Stimulated activated CD8-positive, alpha-beta memory T cell treated with anti-CD3 and anti-CD28 coated beads, Interleukin-4, amount 100 ng/mL, for 48 hours (primary cell): ENCODE data around the gene ZFPM1.

Source experiments
- DNase-seq: peaks from one replicate; pipeline ENCODE4 v3.0.0-alpha.2; 2020

Gene ZFPM1

DNA sequence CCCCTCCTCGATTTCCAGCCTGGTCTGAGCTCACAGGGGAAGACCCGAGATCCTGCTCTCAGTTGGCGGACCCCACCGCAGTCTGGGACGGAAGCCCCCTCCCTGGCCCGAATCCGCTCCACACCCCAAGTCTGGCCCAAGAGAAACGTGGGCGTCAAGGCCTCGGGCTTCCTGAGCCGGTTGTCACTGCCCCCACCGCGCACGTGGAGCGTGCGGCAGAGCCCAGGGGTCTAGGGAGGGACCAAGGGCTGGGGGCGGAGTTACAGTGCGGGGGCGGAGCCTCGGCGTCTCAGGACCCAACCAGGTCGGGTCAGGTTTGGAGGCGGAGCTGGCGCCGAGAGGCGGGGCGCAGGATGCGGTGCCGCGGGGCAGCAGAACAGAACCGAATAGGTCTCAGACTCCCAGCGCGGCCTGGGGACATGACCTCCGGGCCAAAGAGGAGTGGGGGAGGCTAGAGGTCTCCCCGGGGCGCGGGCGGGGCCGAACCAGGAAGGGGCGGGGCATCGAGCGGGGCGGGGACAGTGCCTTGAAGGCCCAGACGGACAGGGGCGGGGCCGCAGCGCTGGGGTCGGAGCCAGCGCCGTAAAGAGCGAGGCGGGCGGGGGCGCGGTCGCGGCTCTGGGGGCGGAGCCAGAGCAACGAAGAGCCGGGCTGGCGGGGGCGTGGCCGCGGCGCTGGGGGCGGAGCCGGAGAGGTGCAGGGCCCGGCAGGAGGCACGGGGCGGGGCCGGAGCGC lies 431 bp upstream of the ZFPM1 start:
- peak; percentile 99 for DNase-seq

DNA sequence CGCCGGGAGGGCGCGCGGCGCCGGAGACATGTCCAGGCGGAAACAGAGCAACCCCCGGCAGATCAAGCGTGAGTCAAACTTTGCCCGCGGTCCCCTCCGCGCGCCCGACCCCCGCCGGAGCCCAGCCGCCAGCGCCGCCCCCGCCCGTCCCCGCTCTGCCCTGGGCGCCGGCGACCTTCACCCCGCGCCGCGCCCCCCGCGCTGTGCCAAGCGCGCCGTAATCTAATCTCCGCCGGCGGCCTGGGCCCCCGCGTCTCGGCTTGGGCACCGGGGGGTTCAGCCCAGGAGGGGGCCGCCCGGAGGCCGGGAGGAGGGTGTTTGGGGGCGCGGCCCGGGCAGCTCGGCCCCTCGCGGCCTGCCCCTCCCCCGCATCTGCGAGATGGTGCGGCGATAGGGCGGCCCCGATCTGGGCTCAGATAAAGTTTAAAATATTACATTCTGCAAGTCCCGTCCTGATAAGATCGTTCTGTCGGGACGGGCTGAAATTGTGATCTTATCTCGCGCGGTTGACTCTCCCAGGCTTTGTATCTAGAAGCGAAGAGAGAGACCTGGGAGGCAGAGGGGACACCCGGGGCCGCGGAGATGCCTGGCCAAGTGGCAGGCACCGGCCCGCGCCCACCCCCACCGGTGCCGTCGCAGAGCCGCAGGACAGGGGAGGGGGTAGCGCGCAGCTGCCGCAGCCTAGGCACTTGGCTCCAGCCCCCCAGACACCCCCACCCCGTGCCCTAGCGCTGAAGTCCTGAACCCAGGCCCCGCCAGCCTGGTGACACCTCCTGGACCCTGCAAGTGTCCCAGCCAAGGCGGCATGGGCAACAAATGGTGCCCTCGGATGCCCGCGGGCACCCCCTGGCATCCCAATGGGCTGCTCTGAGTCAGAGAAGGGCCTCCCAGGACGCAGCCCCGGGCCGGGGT lies 787 bp downstream of the ZFPM1 start:
- DNase-seq, result peak; percentile 58

DNA sequence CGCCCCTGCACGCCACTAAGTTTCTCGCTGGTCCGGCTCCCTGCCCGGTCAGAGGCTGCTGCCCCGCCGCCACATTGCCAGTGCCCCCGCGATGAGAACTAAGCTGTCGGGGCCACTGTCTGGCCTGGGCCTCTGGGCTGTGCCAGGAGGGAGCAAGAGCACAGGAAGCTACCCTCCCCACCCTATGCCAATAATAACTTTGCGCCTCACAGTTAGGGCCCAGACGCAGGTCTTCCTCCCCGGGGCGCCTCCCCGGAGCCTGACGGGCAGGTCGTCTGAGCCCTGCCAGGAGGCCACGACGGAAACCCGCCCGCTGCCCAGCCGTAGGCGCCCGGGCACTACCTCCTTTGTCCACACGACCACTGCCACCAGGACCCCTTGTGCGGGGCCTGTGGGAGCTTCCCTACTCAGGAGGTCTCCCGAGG lies 1.5 kb downstream of the ZFPM1 start:
- DNase-seq, result peak; percentile 67

DNA sequence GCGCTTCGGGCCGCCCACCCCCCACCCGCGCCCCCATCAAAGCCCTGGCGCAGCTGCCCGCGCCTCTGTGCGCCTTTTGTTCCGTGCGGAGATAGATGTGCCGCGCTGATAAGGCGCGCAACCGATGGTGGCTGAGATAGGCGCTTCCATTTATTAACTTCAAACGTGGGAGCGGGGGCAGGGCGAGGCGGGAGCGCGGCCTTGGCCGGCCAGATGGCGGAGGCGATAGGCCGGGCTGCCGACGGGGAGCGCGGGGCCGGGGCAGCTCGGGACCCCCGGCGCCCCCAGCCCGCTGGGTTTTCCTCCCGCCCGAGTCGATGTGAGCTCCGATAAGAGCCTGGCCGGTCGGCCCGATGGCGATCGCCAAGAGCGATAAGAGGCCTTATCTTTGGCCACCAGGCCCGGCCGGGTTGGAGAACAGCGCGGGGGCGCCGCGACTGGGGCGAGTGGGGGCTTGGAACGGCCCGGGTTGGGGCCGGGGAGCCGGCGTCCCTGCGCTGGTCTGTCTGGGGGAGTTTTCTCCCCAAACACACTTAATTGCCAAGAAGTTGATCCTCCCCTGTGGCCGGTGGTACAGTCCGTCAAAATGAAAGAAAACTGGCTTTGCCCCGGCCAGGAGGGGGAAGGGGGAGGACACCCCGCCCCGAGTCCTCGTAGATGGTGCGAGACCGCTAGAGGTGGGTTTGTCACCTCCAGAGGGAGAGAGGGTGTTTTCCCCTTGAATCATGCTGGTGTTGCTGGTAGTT lies 2.7 kb downstream of the ZFPM1 start:
- DNase-seq, result peak; percentile 88

DNA sequence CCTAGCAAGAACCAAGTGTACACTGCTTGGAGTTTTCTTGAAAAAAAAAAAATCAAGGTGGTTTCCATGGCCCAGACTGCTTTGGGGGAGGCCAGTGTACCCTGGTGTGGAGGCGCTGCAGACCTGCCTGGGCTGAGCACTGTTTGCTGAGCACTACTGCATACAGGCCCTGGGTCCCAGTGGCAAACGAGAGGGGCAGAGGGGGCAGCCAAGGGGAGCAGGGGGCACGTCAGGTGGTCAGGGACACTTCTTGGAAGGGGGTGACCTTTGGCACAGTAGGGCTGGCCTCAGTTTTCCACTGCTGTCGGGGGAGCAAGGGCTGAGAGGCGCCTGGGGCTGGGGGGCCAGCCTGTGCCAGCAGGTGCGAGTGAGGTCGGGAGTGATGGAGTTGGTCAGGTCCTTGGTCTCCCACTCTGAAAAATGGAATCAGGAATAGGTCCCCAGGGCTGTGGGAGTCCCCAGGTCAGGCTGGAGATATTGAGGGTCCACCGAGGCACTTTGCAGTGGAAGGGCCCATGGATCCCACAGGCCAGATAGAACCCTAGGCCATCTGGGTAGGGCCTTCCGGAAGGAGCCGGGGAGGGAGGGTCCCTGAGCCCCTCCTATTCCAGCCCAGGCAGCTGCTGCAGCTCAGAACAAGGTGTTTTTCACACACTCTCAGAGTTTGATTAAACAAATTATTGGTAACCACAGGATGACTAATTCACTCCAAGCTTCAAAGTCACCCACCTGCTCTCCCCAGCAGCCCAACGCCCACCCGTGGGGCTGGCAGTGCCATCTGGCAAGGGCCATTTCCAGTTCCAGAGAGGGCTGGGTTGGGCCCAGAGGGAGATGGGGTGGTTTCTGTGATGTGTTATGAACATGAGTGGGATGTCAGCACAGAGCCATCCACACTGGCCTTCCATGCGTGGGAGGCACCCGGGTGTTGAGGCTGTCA lies 3.5 kb downstream of the ZFPM1 start:
- peak; percentile 75 for DNase-seq

DNA sequence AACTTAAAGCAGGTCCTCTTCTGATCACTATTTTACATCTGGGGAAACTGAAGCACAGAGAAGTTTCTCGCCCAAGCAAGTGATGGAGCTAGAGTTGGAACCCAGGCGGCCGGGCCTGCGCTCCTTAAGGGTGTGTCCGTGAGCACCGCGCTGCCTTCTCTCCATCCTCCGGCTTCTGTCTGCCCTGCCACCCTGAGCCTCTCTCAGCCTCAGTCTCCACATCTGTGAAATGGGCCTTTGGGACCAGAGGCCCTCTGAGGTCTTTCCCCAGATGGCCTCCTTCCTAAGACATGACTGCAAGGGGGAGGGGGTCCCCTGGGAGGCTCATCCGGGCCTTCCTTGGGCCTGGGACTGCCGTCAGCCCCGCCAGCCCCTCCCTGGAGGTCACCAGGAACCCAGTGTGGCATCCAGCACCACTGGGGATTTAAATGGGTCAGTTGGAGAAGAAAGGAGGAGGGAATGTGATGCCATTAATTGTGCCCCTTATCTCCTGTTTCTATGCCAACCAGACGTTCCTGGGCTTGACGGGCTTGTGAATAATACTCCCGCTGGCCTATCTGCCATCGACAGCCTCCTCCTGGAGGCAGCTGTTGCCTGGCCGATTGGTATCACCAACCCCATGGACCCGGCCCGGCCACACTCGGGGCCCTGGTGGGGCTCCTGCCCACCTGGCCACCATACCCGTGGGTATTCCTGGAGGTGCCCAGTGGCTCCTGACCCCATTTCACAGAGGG lies 5.1 kb downstream of the ZFPM1 start:
- no peak for DNase-seq

DNA sequence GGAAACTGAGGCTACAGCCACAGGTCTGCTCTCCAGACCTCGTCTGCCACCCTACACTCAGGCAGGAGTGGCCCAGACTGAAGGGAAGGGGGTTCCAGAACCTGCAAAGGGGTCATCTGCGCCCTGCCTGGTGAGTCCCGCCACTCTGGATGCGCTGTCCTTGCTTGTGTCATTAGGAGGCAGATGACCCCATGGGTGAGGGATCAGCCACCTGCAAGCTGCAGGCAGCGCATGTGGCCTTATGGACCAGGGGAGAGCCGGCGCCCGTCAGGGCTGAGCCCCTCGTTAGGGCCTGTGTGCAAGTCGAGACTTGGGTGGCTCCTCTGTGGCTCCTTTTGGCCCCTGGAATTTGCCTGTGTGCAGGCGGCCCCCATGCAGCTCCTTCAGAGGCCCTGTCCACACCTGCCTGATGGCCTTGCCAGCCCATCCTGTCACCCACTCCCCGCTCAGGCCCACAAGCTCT lies 5.7 kb downstream of the ZFPM1 start:
- no peak for DNase-seq

DNA sequence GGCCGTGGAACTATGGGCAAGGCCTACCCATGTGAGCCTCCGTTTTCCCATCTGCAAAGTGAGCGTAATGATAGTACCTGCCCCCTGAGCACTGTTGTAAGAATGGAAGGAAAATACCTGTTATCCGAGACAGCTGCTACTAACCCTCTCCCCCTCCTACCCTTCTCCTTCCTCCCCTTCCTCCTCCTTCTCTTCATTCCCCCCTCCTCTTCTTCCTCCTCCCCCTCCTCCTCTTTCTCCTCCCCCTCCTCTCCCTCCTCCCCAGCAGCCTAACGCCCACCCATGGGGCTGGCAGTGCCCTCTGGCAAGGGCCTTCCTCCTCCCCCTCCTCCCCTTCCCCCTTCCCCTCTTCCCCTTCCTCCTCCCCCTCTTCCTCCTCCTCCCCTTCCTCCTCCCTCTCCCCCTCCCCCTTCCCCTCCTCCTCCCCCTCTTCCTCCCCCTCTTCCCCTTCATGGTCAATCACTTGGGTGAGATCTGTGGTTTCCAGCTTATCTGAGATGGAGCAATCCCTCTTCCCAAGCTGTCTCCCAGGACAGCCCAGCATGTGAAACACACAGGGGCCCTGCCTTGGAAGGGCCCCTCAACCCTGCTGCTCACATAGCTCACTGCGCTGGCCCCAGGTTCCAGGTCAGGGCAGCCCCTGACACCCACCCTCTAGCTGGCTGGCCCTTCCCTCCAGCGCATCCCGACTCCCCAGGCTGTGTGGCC lies 6.4 kb downstream of the ZFPM1 start:
- DNase-seq, result no peak

DNA sequence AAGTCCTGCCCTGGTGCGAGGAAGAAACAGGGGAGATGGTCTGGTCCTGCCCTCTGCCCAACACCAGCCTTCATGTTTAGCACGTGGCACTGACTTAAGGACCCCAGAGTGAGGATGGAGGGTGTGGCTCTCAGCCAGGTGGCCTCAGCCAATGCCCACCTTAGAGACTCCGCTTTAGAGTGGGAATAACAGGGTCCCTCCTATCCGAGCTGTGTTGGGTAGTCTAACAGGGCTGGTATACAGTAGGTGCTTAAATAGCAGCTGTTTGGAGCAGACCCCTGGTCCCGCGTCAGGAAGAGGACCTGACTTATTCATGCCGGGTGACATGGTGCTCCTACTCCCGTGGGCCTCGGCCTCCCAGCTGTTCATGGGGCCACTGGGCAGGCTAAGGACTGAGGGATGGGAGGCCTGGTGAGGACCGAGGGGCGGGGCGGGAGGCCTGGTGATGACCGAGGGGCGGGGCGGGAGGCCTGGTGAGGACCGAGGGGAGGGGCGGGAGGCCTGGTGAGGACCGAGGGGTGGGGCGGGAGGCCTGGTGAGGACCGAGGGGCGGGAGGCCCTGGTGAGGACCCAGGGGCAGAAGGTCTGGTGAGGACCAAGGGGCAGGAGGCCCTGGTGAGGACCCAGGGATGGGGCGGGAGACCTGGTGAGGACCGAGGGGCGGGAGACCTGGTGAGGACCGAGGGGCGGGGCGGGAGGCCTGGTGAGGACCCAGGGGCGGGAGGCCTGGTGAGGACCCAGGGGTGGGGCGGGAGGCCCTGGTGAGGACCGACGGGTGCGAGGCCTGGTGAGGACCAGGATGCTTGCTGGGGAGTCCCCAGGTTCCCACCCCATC lies 7.6 kb downstream of the ZFPM1 start:
- DNase-seq, result no peak

DNA sequence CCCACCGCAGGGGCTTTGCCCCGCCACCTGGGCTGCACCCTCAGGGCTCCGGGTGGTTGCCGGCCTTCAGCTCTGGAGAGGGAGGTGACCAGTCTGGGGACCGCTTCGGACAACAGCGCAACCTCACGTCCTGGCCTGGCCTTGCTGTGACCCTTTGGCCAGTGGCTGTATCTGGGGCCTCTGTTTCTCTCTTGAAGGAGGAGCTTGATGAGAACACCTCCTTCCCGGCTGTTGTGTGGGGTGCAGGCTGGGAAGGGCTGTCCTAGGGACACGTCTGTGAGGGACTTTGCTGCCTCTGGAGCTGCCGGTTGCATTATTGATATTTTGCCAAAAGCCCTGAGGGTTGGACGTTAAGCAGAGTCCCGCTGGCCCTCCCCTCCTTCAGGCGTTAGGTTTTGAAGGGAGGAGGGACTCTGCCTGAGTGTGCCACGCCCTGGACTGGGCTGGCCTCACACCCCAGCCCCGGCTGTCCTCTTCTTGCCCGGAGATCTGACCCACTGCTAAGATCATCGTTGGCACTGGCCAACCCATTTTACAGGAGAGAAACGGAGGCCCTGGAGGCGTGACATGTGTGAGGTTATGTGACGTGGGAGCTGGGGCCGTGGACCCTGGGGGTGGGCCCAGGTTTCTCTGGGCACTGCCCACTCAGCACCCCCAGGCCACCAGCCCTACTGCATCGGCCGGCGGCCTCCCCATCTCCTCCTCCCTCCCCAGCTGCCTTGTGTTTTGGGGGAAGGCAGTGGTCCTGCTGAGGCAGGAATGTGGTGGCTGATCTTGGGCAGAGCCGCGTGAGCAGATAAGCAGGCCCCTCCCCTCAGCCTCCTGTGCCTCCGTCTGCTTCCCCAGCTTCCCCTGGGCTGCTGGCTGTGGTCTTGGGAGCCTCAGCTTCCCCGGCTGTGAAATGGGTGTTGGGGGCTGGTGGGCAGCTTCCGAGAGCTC lies 8.5 kb downstream of the ZFPM1 start:
- DNase-seq, result no peak

DNA sequence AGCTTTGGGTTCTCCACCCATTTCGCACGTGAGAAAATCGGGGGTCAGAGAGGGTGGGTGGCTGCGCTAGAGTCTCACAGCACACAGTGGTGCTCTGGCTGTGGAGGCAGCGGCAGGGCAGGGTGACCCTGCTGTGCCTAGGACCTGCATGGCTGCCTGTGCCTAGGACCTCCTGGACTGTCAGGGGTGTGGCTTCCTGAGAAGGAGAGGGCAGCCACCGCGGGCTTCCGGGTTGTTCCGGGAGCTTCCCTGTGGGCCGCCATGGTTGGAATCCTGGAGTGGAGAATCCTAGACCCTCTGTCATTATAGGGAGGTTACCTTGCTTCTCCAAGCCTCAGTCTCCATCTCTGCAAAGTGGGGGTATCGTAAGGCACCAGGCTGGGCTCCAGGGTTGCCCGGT lies 9.3 kb downstream of the ZFPM1 start:
- no peak for DNase-seq

DNA sequence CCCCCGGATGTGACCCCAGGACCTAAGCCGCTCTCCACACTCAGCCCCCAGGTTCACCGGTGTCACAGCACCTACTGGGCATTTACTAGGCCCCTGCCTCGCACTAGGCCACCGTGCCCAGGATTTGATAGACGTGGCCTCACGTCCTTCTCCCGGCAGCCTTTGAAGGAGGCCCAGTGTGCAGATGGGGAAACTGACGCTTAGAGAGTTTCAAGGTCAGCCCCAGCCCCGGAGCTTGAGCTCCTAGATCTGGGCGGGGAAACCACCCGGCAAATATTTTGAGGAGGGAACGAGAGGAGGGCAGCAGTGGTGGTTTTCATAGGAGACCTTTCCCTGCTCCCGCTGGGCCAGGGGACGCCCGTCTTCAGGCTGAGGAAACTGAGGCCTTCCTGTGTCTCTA lies 10.3 kb downstream of the ZFPM1 start:
- DNase-seq, result no peak

DNA sequence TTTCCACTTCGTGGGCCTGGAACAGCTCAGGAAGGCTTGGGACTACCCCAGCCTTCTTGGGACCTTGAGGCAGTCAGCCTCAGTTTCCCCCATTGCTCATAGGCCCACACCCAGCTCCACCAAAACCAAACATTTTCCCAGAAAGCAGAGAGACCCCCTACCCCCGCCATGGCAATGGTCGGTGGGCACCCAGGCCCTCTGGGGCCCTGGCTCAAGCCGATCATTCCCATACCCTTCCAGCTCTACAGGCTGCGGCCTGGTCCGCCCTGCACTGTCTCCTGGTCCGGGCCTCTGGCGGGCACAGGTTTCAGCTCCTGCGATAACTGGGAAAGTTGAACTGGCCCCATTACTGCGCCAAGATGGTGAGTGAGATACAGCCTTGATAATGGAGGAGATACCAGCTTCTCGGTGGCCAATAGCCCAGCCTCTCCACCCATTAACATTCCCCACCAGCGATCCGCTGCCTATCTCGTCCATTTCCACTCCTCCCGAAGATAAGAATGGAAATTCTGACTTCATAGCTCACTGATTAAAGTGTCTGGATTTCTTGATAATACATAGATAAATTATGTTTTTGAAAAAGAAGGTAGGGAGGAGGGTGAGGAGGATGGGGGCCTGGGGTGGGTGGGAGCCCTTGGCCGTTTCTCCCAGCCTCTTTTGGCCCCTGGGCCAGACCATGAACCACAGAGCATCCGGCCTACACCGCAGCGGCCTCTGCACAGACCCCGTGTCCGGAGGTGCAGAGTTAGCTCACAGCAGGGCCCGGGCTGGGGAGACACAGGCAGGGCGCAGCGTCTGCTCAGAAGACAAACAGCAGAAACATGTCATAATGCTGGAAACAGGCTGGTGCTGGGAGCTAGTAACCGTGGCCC lies 11.6 kb downstream of the ZFPM1 start:
- no peak for DNase-seq

DNA sequence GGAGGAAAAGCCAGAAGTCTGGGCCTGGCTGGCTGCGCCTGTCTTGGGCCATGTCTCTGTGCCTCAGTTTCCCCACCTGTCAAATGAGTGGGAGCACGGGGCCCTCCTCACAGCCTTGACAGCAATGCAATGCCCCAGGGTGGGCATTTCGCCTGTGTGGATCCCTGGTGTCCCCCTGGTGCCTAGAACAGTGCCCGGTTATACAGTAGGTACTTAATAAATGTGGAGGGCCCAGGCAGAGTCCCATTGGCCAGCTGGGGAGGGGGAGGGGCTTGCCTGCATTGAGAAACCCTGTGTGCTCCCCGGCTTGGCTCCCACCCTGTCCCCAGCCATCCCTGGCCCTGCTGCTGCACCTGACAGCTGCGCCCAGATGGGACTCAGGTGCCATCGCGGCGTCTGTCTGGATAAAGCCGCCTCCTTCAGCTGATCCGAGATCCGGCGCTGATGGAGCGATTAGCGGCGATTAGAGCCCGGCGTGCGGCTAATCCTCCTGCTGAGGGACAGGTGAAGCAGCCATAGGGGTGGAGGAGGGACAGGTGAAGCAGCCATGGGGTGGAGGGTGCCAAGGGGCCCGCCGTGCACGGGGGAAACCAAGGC lies 12.4 kb downstream of the ZFPM1 start:
- no peak for DNase-seq

DNA sequence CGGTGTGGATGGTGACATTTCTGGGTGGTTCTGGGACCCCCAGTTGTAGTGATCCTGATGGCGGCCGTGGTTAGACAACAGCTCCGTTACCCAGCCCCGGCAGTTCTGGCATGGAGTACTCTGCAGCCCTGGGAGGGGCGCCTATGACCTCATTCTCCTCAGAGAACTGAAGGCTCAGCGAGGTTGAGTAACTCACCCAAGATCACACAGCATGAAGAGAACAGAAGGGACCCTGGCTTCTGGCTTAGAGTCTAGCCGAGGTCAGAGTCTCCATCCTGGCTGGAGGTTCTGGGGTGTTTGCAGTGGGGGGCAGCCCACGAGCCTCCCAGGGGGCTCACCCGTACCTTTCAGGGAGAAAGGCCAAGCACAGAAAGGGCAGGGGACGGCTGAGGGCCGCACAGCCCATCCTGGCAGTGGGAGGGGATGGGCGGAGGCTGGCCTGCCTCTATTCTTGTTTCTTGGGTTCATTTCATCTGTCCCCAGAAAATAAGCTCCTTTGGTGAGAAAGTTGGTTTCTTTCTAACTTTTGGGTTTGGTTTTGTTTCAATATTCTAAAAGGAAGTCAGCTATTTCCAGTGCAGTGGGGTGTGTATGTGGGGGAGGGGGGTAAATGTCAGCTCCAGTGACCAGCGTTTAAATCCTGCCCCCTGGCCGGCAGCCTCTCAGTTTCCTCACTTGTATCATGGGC lies 13.2 kb downstream of the ZFPM1 start:
- DNase-seq, result no peak

DNA sequence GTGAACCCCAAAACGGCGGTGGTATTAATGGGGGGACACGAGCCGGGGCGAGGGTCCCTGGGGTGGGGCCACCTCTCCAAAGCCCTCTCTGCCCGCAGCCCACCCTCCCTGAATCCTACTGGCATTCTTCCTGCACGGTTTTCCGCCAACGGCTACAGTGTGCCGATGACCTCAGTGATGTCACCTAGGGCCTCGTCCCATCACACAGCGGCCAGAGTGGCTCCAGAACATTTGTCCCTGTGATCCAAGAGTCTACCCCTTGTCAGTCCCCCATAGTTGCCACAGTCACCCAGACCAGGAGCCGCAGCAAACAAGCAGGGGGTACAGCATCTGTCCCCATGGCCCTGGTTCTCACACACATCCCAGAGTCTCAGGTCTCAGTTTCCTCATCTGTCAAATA lies 13.9 kb downstream of the ZFPM1 start:
- no peak for DNase-seq

DNA sequence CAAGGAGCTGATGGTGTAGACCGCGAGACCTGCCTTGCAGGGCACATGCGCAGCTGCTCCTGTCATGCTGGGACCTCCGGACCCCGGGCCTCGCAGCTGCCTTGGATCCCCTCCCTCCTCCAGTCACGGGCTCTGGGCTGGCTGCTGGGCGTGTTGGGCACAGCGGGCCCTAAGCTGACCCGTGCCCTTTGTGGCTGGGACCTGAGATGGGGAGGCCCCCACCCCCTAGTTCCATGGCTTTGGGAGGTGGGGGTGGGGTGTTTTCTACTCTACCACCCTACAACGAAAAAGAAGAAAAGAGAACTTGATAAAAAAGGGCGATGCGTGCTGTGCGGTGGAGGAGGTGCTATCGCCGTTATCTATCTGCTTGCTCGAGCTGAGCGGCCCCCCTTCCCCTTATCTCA lies 14.5 kb downstream of the ZFPM1 start:
- no peak for DNase-seq
